Stimulated activated CD8-positive, alpha-beta memory T cell treated with anti-CD3 and anti-CD28 coated beads, Interleukin-12 subunit alpha, Interleukin-12 subunit beta, amount 100 ng/mL, for 1 hour (primary cell): Measurements from ENCODE around the gene CTBP2.

Experiments
- DNase-seq: peaks from one replicate; pipeline ENCODE4 v3.0.0-alpha.2; 2020; ENCODE audit warnings: low read depth

Gene CTBP2

GRCh38 chr10:125007436-125007835 is 152.9 kb downstream of the CTBP2 start:
- no peak for DNase-seq

- DNase-seq = no peak
These were observed 153.4 kb downstream of the CTBP2 start for GRCh38 chr10:125006921-125007426.

DNA sequence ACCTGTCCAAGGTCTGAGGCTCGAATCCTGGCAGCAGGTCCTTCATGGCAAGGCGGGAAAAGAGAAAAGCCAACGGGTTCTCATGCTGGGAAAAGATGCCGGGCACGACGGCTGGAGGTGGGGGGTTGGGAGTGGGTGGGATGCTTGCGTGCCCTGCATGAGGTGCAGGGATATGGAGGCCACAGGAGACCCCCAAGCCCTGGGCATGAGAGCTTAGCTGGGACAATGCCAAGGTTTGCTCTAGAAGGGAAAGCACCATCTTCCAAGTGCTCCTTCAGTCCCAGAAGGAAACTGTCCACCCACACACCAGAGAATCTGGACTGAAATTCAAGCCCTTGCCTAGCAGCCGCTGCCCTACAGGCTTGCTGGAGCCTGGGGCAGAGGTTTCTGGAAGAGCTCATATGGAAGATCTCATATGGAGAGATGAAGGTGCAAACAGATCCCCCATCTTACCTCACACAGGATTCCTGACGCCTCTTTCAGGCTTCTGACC is 154.1 kb downstream of the CTBP2 start:
- DNase-seq = no peak

- no peak for DNase-seq
These were observed 154.8 kb downstream of the CTBP2 start for GRCh38 chr10:125005312-125006187.

- no peak for DNase-seq
These were observed 155.6 kb downstream of the CTBP2 start for GRCh38 chr10:125004571-125005311.

DNA sequence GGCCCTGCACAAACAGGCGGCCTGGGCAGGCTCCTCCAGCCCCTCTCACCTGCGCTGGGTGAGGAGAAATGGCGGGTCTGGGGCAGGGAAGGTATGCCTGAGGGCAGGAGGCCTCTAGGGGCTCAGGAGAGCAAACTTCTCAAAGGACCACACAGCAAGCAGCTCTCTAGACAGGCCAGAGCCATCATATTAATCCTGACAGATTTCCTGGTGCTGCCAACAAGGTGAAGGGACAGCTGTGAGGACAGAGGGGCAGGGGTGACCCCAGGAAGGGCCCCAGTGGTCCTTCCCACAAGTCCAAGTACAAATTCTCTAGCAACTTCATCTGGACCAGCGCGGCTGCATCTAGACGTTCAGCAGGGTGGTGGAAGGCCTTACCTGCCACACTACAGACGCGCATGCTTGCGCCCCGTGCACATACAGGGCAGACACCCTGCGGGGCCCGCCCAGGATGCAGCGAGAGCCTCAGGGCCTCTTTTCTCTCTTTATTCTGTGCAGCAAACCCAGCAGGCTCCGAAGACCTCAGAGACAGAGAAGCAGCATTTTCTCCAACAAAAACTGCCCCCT is 156.4 kb downstream of the CTBP2 start:
- no peak for DNase-seq

DNA sequence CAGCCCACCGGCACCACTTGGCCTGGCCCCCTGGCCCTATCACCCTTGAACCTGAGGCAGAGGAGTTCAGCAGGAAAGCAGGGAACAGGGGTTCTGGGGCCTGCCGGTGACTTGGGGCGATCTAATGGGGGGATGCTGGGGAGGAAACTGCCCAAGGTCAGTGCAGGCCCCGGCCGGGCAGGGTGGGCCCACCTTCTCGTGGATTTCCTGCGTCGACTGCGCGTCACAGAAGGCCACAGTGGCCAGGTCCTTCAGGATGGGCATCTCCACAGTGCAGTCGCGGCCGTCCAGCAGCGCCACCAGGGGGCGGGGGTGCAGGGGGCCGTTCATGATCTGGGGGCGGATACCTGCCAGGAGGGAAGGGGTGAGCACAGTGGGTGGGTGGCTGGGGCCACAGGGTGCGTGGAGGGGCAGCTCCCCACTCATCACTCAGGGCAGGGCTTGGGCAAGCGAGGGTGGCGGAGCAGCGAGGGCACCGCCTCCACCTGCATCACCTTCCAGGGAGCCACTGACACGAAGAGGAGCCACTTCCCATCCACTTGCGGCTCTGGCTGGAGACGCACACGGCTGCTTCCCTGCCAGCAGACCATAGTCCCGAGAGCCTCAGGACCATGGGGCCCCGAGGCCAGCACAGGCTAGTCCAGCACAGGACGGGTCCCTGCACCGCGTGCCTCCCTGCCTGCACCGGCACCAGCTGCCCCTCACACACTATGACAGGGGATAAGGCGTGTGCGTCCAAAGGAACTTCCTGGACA is 157.0 kb downstream of the CTBP2 start:
- DNase-seq = no peak

DNA sequence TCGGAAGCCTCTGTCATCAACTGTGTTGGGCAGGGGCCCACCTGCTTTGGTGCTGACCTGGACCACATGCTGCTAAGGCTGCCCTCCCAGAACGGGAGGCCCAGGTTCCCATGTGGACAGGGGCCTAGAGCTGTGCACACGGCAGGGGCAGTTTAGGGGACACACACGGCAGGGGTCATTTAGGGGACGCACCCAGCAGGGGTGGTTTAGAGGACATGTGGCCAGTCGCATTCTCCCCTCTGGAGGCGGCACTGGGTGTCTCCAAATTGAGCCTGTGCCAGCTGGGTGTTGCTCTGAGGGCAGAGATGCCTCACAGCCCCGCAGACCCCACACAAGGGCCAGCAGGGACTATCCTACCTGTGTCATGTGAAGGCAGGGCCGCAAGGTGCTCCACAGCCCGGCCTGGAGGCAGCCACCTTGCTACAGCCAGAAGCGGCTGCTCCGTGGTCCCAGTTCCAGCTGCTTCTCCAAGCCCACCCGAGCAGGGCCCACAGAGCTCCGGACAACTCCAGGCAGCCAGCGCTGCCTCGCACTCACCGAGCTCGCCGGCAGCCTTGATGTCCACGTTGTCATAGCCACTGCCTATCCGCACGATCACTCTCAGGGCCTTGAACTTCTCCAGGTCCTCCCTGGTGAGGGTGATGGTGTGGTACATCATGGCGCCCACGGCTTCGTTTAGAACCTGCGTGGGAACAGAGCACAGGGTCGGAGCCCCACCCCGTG is 157.8 kb downstream of the CTBP2 start:
- DNase-seq = no peak

DNA sequence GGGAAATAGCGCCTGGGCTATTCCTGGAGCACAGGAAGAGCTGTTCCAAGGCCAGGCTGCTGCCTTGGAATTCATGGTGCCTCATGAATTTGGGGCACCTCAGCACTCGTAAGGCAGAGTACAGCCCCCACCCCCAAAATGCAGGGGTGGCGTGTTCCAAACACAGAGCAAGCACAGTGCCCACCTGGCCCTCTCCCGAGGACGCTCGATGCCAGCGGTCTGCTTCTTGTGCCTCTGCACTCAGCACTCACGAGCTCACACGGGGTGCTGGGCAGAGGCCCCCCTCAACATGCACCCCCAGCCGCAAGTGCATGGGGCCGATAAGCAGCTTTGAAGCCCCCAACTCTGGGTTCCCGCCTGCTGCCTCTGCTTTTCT is 158.3 kb downstream of the CTBP2 start:
- DNase-seq = no peak

DNA sequence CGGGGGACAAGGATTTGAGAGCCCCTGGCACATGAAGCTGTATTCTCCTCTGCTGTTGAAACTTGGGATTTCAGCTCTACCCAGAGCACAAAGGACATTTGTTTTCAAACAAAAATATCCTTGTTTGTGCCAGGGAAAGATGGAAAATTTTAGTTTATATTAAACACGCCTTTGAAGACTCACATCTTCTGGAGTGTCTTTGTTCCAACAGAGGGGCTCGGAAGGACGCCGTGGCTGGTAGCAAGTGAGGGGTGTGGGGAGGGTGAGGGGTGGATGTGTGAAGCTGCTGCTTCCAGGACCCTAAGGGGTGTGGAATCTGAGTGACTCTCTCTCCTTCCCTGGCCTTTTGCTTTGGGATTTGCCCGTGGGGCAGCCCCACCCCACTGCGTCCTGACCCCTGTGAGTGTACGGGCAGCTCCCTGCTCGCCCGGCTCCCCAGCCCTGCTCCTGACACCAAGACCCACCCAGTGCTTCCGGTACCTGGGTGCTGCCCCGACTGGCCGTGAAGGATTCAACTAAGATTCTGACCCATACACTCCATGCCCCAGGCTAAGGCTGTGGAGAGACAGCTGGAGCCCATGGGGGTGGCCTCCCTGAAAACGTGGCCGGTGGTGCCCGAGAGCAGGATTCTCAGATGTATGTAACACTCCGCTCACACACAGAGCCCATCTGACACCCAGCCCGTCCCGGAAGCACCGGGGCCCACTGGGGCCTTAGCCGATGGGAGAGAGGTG is 158.9 kb downstream of the CTBP2 start:
- no peak for DNase-seq

DNA sequence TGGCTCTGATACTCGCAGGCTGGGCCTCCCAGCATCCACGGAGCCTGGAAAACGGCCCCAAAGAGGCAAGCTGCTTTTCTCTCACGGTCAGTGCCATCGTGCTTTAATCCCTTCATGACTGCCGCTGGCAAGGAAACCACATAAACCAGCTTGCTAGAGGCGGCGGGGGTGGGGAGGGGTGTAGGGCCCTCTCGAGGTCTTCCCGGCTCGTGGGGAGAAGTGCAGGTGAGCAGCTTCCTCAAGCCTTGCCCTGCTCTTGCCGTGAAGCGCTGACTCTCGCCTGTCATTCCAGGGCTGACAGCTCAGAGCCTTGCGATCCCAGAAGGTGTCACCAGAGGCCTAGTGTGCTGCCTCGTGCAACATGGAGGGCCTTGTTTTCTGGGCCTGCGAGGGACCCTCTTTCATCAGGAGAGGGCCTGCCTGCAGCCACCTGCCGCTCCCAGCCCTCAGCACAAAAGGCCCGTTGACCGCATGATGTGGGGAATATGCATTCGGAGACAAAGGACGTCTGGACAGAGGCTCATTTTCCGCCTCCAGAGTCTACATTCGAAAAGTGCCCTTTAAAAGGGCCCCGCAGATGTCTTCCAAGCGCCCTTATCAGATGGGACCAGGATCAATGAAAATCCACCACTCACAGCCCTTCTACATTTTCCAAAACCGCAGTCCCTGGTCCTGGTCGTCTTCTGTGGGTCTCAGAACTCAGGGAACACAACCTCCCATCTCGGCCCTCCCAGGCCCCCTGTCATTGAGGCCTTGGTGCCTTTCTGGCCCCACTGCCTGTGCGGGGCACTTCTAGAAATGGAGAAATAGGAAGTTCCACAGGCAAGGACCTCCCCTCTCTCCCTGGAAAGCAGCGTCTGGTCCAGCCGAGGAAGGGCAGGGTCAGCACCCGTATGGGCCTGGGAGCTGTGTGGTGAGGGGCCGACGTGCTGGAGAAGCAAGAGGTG is 159.7 kb downstream of the CTBP2 start:
- DNase-seq = no peak

DNA sequence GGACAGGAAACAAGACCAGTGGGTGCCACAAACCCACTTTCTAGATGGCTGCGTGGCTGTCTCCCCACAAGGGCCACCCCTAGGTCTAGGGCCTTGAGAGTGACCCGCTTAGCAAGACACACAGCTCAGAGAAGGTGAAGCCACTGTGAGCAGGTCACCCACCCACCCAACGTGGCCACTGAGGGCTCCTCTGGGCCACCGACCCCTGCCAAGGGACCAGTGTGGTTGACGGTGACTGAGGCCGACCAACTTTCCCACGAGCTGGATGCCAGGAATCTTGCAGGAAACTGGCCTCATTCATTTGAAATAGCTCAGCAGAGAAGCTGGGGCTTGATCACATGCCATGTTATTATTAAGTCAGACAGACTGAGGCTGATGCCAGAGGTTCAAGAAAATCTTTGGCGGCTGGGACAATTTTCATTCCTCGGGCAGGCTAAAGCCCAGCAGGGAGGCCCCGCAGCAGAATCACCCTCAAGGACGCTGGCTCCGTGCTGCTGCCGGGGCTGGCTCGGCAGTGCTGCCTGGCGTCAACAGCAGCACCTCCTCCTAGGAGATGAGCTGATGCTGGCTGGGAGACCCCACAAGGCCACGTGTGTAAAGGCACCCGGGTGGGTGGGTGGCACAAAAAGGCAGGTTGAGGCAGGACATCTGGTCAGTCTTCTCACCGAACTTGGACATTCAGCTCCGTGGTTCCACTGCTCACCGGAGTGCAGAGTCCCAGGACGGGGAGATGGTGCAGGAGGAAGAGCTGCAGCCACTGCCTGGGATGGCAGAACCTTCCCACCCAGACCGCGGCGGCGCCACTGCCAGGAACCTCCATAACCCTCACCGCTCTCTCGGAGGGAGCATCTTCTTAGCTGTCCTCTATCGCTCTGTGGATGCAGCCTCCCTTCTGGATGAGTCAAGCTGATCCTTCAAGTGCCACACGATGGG is 160.7 kb downstream of the CTBP2 start:
- no peak for DNase-seq

DNA sequence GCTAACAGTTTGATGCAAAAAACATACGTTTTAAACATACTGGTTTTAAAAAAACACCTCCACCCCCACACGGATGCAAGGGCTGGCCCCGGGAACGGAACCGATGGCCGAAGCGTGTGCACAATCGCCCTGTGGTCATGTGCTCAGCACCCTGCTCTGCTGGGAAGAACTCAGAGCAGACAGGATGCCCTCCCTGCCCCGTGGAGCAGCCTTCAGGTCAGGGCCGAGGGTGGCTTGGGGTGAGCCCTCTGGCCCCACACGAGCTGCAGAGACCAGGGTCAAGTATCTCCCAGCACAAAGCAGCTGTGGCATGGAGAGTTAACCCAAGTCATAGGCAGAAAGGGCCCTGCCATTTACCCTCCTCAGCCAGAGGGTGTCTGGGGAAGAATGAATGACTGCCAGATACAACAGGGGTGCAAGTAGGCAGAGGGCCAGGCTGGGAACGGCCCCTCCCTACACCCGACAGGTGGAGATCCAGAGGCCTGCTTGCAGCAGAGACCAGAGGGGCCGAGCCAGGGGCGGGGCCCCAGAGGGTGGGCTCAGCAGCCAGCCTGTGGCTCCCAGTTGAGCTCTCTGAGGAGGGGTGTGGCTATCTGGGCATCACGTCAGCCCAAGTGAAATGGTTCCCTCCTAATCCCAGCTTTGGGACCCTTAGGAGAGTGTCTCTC is 161.6 kb downstream of the CTBP2 start:
- DNase-seq = no peak

- no peak for DNase-seq
These were observed 162.4 kb downstream of the CTBP2 start for GRCh38 chr10:124997771-124998623.

DNA sequence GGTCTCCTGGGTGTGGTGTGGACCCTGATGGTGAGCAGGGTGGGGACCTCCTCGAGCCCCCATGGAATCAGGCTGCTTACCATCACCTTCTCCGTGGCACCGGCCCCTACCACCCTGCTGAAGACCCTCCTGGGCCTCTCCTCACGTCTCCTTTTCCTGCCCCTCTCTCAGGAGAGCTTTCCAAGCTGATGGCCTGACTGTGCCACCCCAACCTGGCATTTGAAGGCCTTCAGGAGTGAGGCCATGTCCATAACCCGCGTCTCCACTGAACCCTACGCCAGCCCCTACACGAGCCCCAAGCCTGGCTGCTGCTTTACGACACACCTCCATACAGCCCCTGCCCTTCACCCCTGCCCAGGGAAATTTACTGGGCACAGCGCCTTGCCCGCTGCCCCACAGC is 163.1 kb downstream of the CTBP2 start:
- no peak for DNase-seq

- no peak for DNase-seq
These were observed 163.5 kb downstream of the CTBP2 start for GRCh38 chr10:124996854-124997215.
